ENCODE results near the gene P2RY10. TPM values are rescaled to one million over a fixed set of nuclear protein-coding genes. Genes with fewer than 3 reads are reported as not detected.

P2RY10 gene
- total RNA-seq, 1 donor from 2014 or later: not detected

DNA sequence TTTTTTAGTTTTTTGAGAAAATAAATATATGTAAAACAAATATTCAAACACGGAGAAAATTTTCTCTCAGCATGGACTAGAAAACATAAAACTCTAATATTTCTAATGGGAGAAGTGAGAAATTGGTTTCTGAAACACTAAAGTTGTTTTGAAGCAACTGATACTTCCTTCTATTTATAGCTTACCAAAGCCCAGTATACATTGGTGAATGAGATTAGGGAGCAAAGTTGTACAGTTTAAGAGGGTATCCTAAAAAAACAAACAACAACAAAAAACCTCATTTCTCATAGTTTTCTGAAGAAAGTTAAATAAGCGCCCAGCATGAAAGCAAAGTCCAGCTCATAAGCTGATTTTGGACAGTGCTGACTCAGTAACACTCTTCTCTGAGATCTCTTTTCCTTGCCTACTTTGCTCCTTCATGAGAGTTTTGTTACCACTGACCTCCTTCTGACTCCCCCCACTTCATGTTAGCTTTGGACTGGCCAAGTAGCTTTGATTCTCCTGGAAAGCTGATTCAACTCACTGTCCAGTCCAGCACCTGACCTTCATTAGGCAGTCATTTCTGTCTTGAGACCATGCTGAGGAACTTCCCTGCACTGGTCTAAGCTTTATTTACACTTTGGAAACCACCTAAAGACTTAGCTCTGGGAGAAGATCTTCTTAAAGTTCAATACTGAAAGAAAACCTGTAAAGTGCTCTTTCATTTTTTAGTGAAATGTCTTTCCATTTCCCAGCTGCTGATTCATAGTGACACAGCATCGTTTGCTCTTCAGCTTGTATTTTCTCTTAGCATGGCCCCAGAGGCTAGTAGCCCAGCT lies 21.8 kb upstream of the P2RY10 start:
- FAIRE-seq (peak; percentile 90), DNase-seq (ENCODE audit: low read depth) (no peak)
- H3K4me3 ChIP-seq (ENCODE audit: insufficient read depth, low read depth, low read length): no peak overlapping the region
- no peaks in the 10 kb centered on the region for H3K9me3 ChIP-seq (ENCODE audit: insufficient read depth, low read depth, low read length)
- Mint-ChIP-seq H3K36me3 (ENCODE audit: low read depth, unreplicated experiment) (no peaks in the 10 kb centered on the region), H3K4me1 (ENCODE audit: low read depth, unreplicated experiment) (peaks cover 3% of the 10 kb centered on the region), H3K9me3 (ENCODE audit: unreplicated experiment) (peaks cover 2% of the 10 kb centered on the region), H3K27ac (ENCODE audit: unreplicated experiment) (peak overlapping the region; percentile 18), H3K4me3 (ENCODE audit: unreplicated experiment) (no peak overlapping the region), H3K27me3 (ENCODE audit: low read depth, unreplicated experiment) (no peaks in the 10 kb centered on the region)
- no peak overlapping the region for H3K9ac ChIP-seq (ENCODE audit: low read length)
- H3K27me3 ChIP-seq (ENCODE audit: insufficient read depth, low read length): no peaks in the 10 kb centered on the region
- no peaks in the 10 kb centered on the region for H3K79me2 ChIP-seq (ENCODE audit: insufficient read depth, low read length)
- TF ChIP-seq EZH2 (IDR thresholded peaks at IDR 0.05; ENCODE audit: insufficient read depth, low read length): no peak
- TF ChIP-seq, protein P1, sequence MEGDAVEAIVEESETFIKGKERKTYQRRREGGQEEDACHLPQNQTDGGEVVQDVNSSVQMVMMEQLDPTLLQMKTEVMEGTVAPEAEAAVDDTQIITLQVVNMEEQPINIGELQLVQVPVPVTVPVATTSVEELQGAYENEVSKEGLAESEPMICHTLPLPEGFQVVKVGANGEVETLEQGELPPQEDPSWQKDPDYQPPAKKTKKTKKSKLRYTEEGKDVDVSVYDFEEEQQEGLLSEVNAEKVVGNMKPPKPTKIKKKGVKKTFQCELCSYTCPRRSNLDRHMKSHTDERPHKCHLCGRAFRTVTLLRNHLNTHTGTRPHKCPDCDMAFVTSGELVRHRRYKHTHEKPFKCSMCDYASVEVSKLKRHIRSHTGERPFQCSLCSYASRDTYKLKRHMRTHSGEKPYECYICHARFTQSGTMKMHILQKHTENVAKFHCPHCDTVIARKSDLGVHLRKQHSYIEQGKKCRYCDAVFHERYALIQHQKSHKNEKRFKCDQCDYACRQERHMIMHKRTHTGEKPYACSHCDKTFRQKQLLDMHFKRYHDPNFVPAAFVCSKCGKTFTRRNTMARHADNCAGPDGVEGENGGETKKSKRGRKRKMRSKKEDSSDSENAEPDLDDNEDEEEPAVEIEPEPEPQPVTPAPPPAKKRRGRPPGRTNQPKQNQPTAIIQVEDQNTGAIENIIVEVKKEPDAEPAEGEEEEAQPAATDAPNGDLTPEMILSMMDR (IDR thresholded peaks at IDR 0.05; ENCODE audit: insufficient read depth, low read depth, low read length): no peak
- H3K4me1 ChIP-seq (ENCODE audit: insufficient read depth, low read length): no peaks in the 10 kb centered on the region
- H3K27ac ChIP-seq (ENCODE audit: low read depth, low read length): no peak overlapping the region
- no peak overlapping the region for H2AFZ ChIP-seq (ENCODE audit: low read depth, low read length)
- H3K36me3 ChIP-seq (ENCODE audit: insufficient read depth, low read length): no peaks in the 10 kb centered on the region
- H3K4me2 ChIP-seq (ENCODE audit: low read length): no peak overlapping the region
- no peaks in the 10 kb centered on the region for H4K20me1 ChIP-seq (ENCODE audit: insufficient read depth, low read length)

DNA sequence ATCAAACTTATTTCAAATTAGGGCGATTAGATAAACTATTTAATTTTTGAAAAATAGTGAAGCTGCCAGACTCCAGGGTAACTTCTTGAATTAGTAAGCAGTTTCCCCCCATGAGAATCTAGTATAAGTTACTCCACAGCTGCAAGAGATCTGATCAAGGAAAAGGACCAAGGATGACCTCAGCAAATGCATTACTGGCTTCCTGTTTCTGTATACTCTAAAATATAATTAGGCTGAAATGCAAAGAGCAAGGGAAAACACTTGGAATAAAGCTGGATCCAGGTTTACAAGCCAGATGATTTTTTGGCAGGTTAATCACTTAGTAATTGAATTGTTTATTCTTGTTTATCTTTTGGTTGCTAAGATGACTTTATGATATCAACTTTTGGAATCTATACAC lies 13.4 kb upstream of the P2RY10 start:
- Mint-ChIP-seq H3K36me3 (ENCODE audit: low read depth, unreplicated experiment) (no peaks in the 10 kb centered on the region), H3K27me3 (ENCODE audit: low read depth, unreplicated experiment) (no peaks in the 10 kb centered on the region), H3K27ac (ENCODE audit: unreplicated experiment) (no peak overlapping the region), H3K9me3 (ENCODE audit: unreplicated experiment) (peaks cover 2% of the 10 kb centered on the region), H3K4me1 (ENCODE audit: low read depth, unreplicated experiment) (no peaks in the 10 kb centered on the region), H3K4me3 (ENCODE audit: unreplicated experiment) (no peak overlapping the region)
- no peaks in the 10 kb centered on the region for H4K20me1 ChIP-seq (ENCODE audit: insufficient read depth, low read length)
- H3K4me3 ChIP-seq (ENCODE audit: insufficient read depth, low read depth, low read length): no peak overlapping the region
- H3K79me2 ChIP-seq (ENCODE audit: insufficient read depth, low read length): no peaks in the 10 kb centered on the region
- H3K36me3 ChIP-seq (ENCODE audit: insufficient read depth, low read length): no peaks in the 10 kb centered on the region
- no peaks in the 10 kb centered on the region for H3K27me3 ChIP-seq (ENCODE audit: insufficient read depth, low read length)
- peak; percentile 41 for FAIRE-seq
- no peaks in the 10 kb centered on the region for H3K9me3 ChIP-seq (ENCODE audit: insufficient read depth, low read depth, low read length)
- no peak overlapping the region for H3K4me2 ChIP-seq (ENCODE audit: low read length)
- H3K27ac ChIP-seq (ENCODE audit: low read depth, low read length): no peak overlapping the region
- no peak overlapping the region for H3K9ac ChIP-seq (ENCODE audit: low read length)
- H2AFZ ChIP-seq (ENCODE audit: low read depth, low read length): no peak overlapping the region
- H3K4me1 ChIP-seq (ENCODE audit: insufficient read depth, low read length): no peaks in the 10 kb centered on the region
- DNase-seq (ENCODE audit: low read depth): no peak
- no peak for TF ChIP-seq EZH2 (IDR thresholded peaks at IDR 0.05; ENCODE audit: insufficient read depth, low read length)
- TF ChIP-seq, protein P1 (IDR thresholded peaks at IDR 0.05; ENCODE audit: insufficient read depth, low read depth, low read length): no peak

DNA sequence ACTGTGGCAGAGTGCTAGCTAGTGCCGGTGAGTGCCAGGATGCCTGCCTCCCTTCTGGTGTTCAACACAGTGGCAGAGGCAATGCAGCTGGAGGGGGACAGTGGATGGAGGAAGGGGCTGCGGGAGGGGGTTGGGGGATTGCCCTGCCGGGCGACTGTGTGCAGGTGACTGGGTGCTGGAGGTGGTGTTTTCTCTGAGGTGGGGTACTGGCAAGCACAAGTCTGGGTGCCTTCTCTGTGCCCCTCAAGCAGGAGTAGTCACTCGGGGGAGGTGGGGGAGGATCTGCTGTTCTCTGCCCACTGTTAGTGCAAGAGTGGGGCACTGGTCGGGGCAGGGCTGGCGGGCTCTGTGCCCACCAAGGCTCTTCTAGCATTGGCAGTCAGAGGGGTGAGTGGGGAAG lies 10.3 kb upstream of the P2RY10 start:
- no peak for TF ChIP-seq EZH2 (IDR thresholded peaks at IDR 0.05; ENCODE audit: insufficient read depth, low read length)
- TF ChIP-seq, protein P1 (IDR thresholded peaks at IDR 0.05; ENCODE audit: insufficient read depth, low read depth, low read length): no peak
- FAIRE-seq (no peak), DNase-seq (ENCODE audit: low read depth) (no peak)
- H3K36me3 Mint-ChIP-seq (ENCODE audit: low read depth, unreplicated experiment): no peaks in the 10 kb centered on the region
- no peaks in the 10 kb centered on the region for H3K36me3 ChIP-seq (ENCODE audit: insufficient read depth, low read length)
- no peaks in the 10 kb centered on the region for H3K27me3 Mint-ChIP-seq (ENCODE audit: low read depth, unreplicated experiment)
- no peak overlapping the region for H3K27ac ChIP-seq (ENCODE audit: low read depth, low read length)
- no peak overlapping the region for H3K9ac ChIP-seq (ENCODE audit: low read length)
- H3K9me3 ChIP-seq (ENCODE audit: insufficient read depth, low read depth, low read length): no peaks in the 10 kb centered on the region
- peaks cover 4% of the 10 kb centered on the region for H3K9me3 Mint-ChIP-seq (ENCODE audit: unreplicated experiment)
- H3K27me3 ChIP-seq (ENCODE audit: insufficient read depth, low read length): no peaks in the 10 kb centered on the region
- no peak overlapping the region for H3K4me2 ChIP-seq (ENCODE audit: low read length)
- no peaks in the 10 kb centered on the region for H3K79me2 ChIP-seq (ENCODE audit: insufficient read depth, low read length)
- H3K4me1 ChIP-seq (ENCODE audit: insufficient read depth, low read length): no peaks in the 10 kb centered on the region
- H3K27ac Mint-ChIP-seq (ENCODE audit: unreplicated experiment): no peak overlapping the region
- no peaks in the 10 kb centered on the region for H4K20me1 ChIP-seq (ENCODE audit: insufficient read depth, low read length)
- no peak overlapping the region for H2AFZ ChIP-seq (ENCODE audit: low read depth, low read length)
- H3K4me3 Mint-ChIP-seq (ENCODE audit: unreplicated experiment): no peak overlapping the region
- no peaks in the 10 kb centered on the region for H3K4me1 Mint-ChIP-seq (ENCODE audit: low read depth, unreplicated experiment)
- H3K4me3 ChIP-seq (ENCODE audit: insufficient read depth, low read depth, low read length): no peak overlapping the region

Measured in astrocyte (in vitro differentiated cells and primary cell).